Heart right ventricle (tissue), 16 donors: ENCODE measurements around the gene SPACA9. TPM values are rescaled to one million over a fixed set of nuclear protein-coding genes. Genes with fewer than 3 reads are reported as not detected.
A peak's percentile ranks its signal among the peaks of the same experiment; 100 is the strongest.

ENCODE experiments used
- ATAC-seq, 8 donors: fragments of 200-7000 bp; cut with Tn5 transposase; one replicate each; pipeline ENCODE4 v1.9.1; 2020; ENCODE audit warnings: mild to moderate bottlenecking in 8 of 8, moderate library complexity in 8 of 8, moderate number of reproducible peaks in 1 of 8
- DNase-seq, 2 donors: peaks; one replicate each; pipeline ENCODE4 v3.0.0-alpha.2; 2020
- H3K27ac ChIP-seq, 10 donors: fragments of 200-600 bp; sonication (generic) in 2 of 10; one replicate each; pipeline versions ENCODE4 v1.5.0 to v1.8.0; 2020 to 2022; ENCODE audit warnings: mild to moderate bottlenecking in 3 of 10
- H3K27me3 ChIP-seq, 7 donors: fragments of 200-600 bp; one replicate each; pipeline ENCODE4 v1.8.0; 2021 to 2022; ENCODE audit warnings: mild to moderate bottlenecking in 2 of 7
- H3K36me3 ChIP-seq, 9 donors: fragments of 200-600 bp; sonication (generic) in 1 of 9; one replicate each; pipeline versions ENCODE4 v1.5.0 to v1.8.0; 2020 to 2022; ENCODE audit warnings: mild to moderate bottlenecking in 2 of 9
- H3K4me1 ChIP-seq, 9 donors: fragments of 200-600 bp; sonication (generic) in 1 of 9; one replicate each; pipeline versions ENCODE4 v1.5.0 to v1.8.0; 2020 to 2022; ENCODE audit warnings: mild to moderate bottlenecking in 4 of 9
- H3K4me3 ChIP-seq, 10 donors: fragments of 200-600 bp; sonication (generic) in 2 of 10; one replicate each; pipeline versions ENCODE4 v1.5.0 to v1.8.0; 2020 to 2022; ENCODE audit warnings: mild to moderate bottlenecking in 7 of 10, moderate library complexity in 2 of 10
- H3K9me3 ChIP-seq, 11 donors: fragments of 200-600 bp in 10 of 11; sonication (generic) in 2 of 11; one replicate each; pipeline versions ENCODE4 v1.5.0 to v1.8.0; 2013 to 2022; ENCODE audit warnings: mild to moderate bottlenecking in 2 of 11, control low read depth in 1 of 11, moderate library complexity in 1 of 11
- WGBS, 2 donors: extraction: QIAGEN DNeasy Blood & Tissue Kit; methylation state at CpG; one replicate each; pipeline ENCODE4 v1.1.7; 2013; ENCODE audit warnings: inconsistent platforms in 1 of 2; 5-methylcytosine and 5-hydroxymethylcytosine counted together
- intact Hi-C, 10 donors: fragments of 100-400 bp; cut with DNase I; formaldehyde crosslinking; loops; one replicate each; pipeline versions ENCODE4 v1.11.1 to v1.14.2; 2022
- polyA plus RNA-seq, 2 donors: library from polyadenylated mRNA; stranded (reverse); fragments of 200-250 nt; gene quantifications; one replicate each; pipeline ENCODE4 v1.2.3, GENCODE V29; 2013
- total RNA-seq, 10 donors: library from RNA; stranded (reverse); fragmentation: NEBNext Ultra II Directional in 3 of 10; extraction: Animal tissue kit (Norgen Biotek cat#: 25700) in 3 of 10; gene quantifications; one replicate each; pipeline versions ENCODE4 v1.2.1 to v1.2.4, GENCODE V29; 2021 to 2023
- TF ChIP-seq, protein P1 (sequence below), 9 donors: fragments of 200-600 bp; sonication (generic) in 2 of 9; IDR thresholded peaks; one replicate each; pipeline versions ENCODE4 v1.5.0 to v1.8.0; 2021 to 2022; ENCODE audit warnings: antibody characterized with exemption in 9 of 9, mild to moderate bottlenecking in 5 of 9, moderate library complexity in 1 of 9
- donor health status: Arrhythmogenic right ventricular cardiomyopathy.
- donor health status: ischemic (EF 13 %, LVEDD 7.1; RV severe dilation, severe dysfunction).
- donor health status: healthy with polysubstance abuse.
- donor health status: DM: no; HTN: yes; CAD: no.
- donor health status: DM: no; HTN: no; CAD: no.
- donor health status: ischemic (EF 25% LVEDD 6.9; RV normal size, moderate dysfunction).
- donor health status: ischemic (EF 25% LVEDD 5.7; RV mildly dilated, moderate dysfunction).
- donor health status: healthy.
- donor health status: DM: yes; HTN: yes; CAD: no.
- donor health status: Ischemic cardiomyopathy.
- donor health status: ischemic (EF 35%, LVEDD 5.7; RV mildly dilated, moderate dysfunction).
- donor health status: nonischemic (EF 11% LVEDD 7.7; RV severe dilation, severe dysfunction).
- donor health status: DM: yes; HTN: yes; CAD: no.
- donor health status: PGD.
- donor health status: ischemic (EF 29% LVEDD 5.4; RV normal size, mild dysfunction).
- donor health status: nonischemic (EF 23%, LVEDD 6.1; RV moderate dilation, normal function).

SPACA9 gene
- total and polyA plus RNA-seq, 12 donors, result 1.7 to 10.1 (median 5.5) TPM

DNA sequence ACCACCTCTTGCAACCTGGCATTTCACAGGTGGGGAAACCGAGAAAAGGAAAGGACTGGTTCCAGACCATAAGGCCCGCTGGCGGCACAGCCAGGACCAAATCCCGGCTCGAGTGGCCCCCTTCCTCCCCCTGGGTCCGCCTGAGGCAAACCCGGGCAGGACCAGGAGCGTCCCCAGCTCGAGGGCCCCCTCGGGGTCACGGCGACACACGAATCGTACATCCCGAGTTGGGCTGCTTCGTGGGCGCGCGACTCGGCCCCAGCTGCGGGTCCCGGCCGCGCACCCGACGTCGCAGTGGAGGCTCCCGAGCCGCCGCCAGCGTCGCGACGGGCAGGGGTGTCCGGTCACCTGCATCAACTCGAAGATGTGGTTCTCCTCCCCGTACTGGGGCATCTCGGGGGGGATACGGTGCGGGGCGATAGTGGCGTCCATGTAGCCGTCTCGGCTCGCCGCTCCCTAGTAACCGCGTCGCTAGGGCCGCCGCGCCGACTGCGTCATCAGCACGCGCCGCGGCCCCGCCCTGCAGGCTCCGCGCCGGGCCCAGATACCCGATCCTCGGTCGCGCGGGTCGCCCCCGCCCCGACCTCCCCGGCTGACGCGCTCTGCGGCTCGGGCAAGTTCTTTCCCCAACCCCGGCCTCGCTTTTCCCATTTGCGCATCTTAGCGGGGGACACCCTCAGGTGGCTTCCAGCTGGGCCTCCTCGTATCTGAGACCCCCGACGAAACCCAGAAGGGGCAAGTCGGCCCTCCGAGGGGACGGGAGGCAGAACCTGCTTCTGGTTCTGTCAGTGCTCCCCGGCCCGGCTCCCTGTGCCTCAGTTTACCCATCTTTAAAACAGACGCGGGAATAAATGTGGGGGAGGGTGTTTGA is 639 bp upstream of the SPACA9 start, which contains the start of gene AK8:
Gene AK8 (minus strand): TSS at position 461 of the 871 bp plus-strand sequence. CDS start 29 bp downstream, at position 432.
- 1% methylated on average over 87 to 89 of the region's 89 CpGs for WGBS, 2 donors

DNA sequence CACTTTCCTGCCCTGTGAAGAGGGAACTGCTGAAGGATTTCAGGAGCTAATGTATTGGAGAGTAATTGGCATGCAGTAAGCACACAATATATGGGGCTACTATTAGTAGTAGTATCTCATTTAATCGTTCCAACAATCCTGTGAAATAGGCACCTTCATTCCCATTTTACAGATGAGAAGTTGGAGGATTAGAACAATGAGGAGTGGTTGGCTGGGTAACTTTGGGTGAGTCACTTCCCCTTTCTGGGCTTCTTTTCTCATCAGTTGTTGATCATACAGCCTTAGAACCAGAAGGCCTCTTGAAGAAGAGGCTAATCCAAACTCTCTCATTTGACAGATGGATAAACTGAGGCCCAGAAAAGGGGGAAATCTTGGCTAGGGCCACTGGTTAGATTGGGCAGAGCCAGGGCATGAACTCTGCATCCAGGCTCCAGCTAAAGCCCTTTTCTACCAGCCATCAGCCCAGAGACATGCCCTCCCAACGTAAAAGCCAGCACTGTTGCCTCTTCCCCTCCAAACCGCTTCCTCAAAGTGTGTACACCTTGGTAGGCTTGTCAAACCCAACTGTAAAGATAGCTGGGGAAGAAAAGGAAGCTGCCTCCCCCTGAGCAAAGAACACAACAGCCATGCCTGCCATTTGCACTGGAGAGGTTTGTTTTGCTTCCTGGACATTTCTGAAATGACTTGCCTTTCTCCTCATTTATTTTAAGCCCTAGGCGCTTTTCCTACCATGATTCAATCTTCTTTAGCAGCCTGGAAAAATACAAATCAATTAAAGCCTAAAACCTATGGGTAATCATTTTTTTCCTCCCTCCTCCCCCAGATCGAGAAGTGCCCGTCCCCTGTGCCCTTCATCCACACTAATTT is 992 bp downstream of the SPACA9 start:
- 85 to 86% methylated on average over 6 of the region's 6 CpGs for WGBS, 2 donors
- H3K4me1 ChIP-seq, result peaks cover 2 to 16% (median 7%) of the 10 kb centered on the region in 9 donors
- no peaks in the 10 kb centered on the region for H3K27me3 ChIP-seq
- intact Hi-C loops, result no loop called here
- TF ChIP-seq, protein P1, sequence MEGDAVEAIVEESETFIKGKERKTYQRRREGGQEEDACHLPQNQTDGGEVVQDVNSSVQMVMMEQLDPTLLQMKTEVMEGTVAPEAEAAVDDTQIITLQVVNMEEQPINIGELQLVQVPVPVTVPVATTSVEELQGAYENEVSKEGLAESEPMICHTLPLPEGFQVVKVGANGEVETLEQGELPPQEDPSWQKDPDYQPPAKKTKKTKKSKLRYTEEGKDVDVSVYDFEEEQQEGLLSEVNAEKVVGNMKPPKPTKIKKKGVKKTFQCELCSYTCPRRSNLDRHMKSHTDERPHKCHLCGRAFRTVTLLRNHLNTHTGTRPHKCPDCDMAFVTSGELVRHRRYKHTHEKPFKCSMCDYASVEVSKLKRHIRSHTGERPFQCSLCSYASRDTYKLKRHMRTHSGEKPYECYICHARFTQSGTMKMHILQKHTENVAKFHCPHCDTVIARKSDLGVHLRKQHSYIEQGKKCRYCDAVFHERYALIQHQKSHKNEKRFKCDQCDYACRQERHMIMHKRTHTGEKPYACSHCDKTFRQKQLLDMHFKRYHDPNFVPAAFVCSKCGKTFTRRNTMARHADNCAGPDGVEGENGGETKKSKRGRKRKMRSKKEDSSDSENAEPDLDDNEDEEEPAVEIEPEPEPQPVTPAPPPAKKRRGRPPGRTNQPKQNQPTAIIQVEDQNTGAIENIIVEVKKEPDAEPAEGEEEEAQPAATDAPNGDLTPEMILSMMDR (IDR thresholded peaks at IDR 0.05), result no peak
- H3K36me3 ChIP-seq, result peaks cover 0 to 11% (median 0%) of the 10 kb centered on the region in 9 donors
- ATAC-seq, result no peak
- DNase-seq, result no peak
- H3K4me3 ChIP-seq, result peak overlapping the region in 5 of 10 donors; percentile 79 to 100 (median 98)
- no peaks in the 10 kb centered on the region for H3K9me3 ChIP-seq
- peak overlapping the region in 7 of 10 donors; percentile 63 to 84 (median 74) for H3K27ac ChIP-seq

More for the DNA sequence above, 639 bp upstream of the SPACA9 start, which contains the start of gene AK8:
- TF ChIP-seq, protein P1 (IDR thresholded peaks at IDR 0.05), result no peak
- peak within 1 kb of the TSS; percentile 24 to 85 (median 76) for H3K27ac ChIP-seq
- peak within 1 kb of the TSS; percentile 75 to 100 (median 92) for H3K4me3 ChIP-seq
- peak; percentile 86 to 94 (median 92) for ATAC-seq
- peaks cover 2 to 16% (median 7%) of the 10 kb centered on the region in 9 donors for H3K4me1 ChIP-seq
- intact Hi-C loops, result no loop called here
- no peaks in the 10 kb centered on the region for H3K9me3 ChIP-seq
- H3K36me3 ChIP-seq, result no peaks in the 10 kb centered on the region
- peak; percentile 62 to 79 for DNase-seq
- H3K27me3 ChIP-seq, result no peaks in the 10 kb centered on the region

DNA sequence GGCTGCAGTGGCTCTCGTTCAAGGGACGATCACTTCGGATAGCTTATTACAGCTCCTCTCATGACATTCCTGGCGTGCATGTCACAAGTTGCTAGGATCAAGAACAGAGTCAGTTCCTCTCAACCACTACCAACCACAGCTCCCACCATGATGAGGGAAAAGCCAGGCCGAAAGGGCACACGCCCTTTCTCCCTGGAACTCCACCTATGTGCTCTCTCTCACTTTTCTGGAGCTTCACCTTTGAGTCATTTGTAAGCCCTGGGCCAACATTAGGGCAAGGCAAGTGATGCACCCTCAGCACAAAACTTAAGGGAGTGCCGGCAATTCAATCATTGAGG is 1.6 kb downstream of the SPACA9 start:
- Histone ChIP-seq H3K4me3 (no peak overlapping the region), H3K27me3 (no peaks in the 10 kb centered on the region), H3K9me3 (no peaks in the 10 kb centered on the region), H3K4me1 (peaks cover 2 to 16% (median 7%) of the 10 kb centered on the region in 9 donors), H3K36me3 (peaks cover 0 to 15% (median 0%) of the 10 kb centered on the region in 9 donors), H3K27ac (peak overlapping the region in 5 of 10 donors; percentile 1 to 64 (median 35))
- intact Hi-C loops, result no loop called here
- TF ChIP-seq, protein P1 (IDR thresholded peaks at IDR 0.05), result no peak
- ATAC-seq, result no peak
- no peak for DNase-seq
- WGBS, 2 donors, result 71 to 78% methylated on average over 7 of the region's 7 CpGs

DNA sequence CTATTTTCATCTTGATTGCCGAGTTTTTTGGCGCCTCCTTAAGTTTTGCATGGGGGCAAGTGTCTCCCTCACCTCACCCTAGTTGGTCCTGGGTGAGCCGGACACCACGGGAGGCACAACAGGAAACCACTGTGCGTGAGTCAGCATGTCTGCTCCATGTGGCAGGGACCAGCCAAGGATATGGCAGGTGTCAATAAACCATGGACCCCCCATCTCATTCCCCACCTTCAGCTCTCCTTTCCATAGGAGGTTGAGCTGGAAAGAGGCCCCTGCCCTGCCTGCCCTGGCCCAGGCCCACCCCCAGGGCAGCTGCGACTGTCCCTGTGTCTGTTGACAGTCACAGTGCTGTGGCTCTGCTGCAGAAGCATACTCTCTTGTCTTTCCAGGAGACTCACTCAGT is 3.1 kb downstream of the SPACA9 start:
- Histone ChIP-seq H3K27ac (no peak overlapping the region), H3K36me3 (peaks cover 0 to 22% (median 0%) of the 10 kb centered on the region in 9 donors), H3K4me3 (no peak overlapping the region), H3K9me3 (no peaks in the 10 kb centered on the region), H3K4me1 (peaks cover 2 to 16% (median 7%) of the 10 kb centered on the region in 9 donors), H3K27me3 (no peaks in the 10 kb centered on the region)
- 83 to 84% methylated on average over 6 of the region's 6 CpGs for WGBS, 2 donors
- DNase-seq (no peak), ATAC-seq (no peak)
- intact Hi-C loops, result no loop called here
- TF ChIP-seq, protein P1 (IDR thresholded peaks at IDR 0.05), result no peak
